Measurements from ENCODE around the gene MAGI2.
"Not testable (repeated sequence)": the region's sequence is repeated elsewhere in the genome, so short reads cannot be mapped to it uniquely, and the experiment has no call there.

Gene MAGI2

GRCh38 chr7:78510580-78511188 is 942.8 kb downstream of the MAGI2 start:
- DNase-seq: no peak

- DNase-seq: not testable (repeated sequence)
Observed at GRCh38 chr7:78503301-78503700, 950.2 kb downstream of the MAGI2 start.

GRCh38 chr7:78501064-78501463 is 952.4 kb downstream of the MAGI2 start:
- DNase-seq: no peak

GRCh38 chr7:78499971-78500370 is 953.5 kb downstream of the MAGI2 start:
- DNase-seq: no peak

- DNase-seq: no peak
Observed at GRCh38 chr7:78499283-78499682, 954.2 kb downstream of the MAGI2 start.

DNA sequence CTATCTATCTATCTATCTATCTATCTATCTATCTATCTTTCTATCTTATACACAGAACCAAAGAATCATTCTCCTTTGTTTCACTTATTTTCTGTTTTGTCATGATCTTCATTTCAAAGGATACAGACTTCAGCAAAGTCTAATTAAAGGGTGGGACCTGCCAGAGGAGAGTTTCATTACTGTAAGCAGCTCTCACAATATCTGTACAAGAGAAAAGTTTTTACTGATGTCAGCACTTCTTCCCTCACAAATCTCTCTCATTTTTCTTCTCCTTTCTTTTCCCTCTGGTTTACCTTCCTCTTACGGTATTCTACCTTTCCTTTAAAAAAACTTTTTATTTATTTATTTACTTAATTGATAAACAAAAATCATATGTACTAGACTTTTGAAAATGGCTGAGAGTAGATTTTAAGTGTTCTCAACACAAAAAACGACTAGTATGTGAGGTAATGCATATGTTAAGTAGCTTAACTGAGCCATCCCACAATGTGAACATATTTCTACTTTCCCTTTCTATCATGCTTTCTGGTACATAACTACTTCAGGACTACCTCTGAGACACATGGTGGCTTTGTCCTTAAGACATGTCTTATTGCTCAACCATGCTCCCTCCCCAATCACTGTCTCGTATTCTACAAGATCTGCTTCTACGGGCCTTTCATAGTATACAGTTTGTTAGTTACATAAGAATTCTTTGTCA is 955.6 kb downstream of the MAGI2 start:
- no peak for DNase-seq

- DNase-seq: no peak
Observed at GRCh38 chr7:78496096-78496630, 957.3 kb downstream of the MAGI2 start.

- no peak for DNase-seq
Observed at GRCh38 chr7:78493401-78493800, 960.1 kb downstream of the MAGI2 start.

DNA sequence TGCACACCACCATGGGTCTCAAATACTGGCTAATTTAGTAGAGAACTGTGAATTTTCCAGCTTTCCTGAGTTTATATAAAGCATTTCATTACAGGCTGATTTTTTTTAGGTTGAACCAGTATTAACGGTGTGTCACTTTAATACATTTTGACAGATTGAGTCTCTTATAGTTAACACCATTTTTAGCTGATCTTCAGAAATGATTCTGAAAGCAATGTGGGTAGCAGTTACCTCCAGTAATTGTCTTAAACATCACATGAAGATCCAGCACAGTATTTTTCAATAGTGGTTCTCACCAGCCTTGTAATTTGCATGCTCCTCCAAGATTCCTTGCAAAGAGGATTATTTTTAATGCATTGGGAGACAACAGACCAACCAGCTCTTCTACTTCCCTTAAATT is 961.3 kb downstream of the MAGI2 start:
- no peak for DNase-seq

GRCh38 chr7:78490524-78490923 is 962.9 kb downstream of the MAGI2 start:
- no peak for DNase-seq

GRCh38 chr7:78489476-78490240 is 963.8 kb downstream of the MAGI2 start:
- no peak for DNase-seq

GRCh38 chr7:78487464-78487863 is 966.0 kb downstream of the MAGI2 start:
- DNase-seq: no peak

GRCh38 chr7:78479348-78479747 is 974.1 kb downstream of the MAGI2 start:
- DNase-seq: no peak

GRCh38 chr7:78476851-78477405 is 976.5 kb downstream of the MAGI2 start:
- no peak for DNase-seq

DNA sequence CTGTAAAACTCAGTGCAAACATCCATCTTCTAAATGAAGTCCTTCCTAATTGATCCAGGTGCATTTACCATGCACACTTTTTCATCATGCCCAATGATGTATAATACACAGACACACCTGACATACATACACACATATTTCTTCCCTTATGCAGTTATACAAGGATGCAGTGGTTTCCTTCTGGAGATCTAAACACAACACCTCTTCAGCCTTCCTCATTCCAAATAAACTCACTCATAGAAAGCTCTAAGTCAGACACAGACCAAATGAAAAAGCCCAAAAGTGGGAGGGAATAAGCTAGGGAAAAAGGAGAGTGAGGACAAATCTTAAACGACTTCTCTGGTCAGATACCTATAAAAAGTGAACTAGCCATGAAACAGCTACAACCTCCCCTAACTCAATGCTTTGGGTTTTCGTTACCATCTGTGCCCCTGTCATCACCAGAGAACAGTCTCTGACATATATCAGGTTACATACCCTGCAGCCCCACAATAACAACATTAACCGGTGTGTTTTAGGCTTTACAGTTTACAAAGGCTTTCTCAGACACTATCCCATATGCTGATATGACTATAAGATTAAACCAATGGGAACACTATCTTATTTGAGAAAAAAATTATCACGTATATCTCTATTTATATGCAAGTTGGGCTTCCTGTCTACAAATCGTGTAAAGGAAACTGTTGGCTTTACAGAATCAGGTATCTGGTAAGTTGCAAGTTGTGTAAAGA is 979.7 kb downstream of the MAGI2 start:
- no peak for DNase-seq

DNA sequence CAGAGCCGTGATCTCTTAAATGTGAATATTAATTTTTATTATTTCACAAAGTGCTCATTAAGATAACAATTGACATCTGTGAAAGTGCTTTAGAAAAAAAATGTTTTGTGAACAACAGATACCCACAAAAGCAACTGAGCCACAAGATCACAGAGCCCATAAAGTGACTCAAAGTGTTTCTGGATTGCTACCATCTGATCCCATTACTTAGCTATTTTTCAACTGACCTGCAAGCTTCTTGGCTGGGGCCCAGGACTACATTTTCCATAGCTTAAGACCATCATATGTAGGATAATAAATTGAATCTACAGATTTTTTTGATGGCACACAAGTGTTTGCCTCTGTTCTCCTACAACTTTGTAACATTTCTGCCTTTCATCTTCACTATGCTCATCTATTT is 980.4 kb downstream of the MAGI2 start:
- no peak for DNase-seq

GRCh38 chr7:78472519-78472918 is 980.9 kb downstream of the MAGI2 start:
- DNase-seq: no peak

DNA sequence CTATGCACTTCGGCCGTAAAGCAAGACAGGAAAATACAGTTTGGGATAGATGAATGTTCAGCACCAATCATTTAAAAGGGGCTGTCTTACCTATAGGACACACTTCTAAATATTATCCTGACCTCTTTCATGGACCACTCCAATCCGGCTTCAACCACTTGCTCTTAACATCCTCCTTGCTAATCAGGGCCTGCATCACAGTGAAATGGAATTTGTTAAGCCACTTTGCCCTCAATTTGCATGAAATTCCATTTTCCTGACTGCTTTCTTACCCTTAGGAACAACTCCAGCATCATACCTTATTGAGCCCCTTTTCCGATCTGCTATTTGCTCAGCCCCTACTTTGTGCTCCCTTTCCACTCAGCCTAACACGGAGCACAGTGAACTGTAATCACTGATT is 987.6 kb downstream of the MAGI2 start:
- no peak for DNase-seq

DNA sequence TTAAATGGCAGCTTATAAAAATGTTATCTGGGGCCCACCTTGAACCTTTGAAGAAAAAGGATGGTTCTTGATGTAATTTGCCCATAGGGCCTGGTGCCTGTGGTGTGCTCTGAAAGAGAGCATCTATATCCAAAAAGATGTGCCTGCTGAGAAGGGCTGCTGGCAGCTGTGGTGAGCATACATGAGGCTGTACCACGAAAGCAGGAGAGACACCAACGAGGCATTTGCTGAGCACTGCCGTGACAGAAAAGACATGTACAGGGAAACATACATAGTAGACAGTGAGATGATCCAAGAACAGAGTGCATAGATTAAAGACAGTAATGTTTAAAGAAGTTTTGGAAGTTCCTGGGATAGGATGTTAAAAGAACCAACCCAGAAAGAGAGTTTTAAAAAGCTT is 990.4 kb downstream of the MAGI2 start:
- DNase-seq: no peak

DNA sequence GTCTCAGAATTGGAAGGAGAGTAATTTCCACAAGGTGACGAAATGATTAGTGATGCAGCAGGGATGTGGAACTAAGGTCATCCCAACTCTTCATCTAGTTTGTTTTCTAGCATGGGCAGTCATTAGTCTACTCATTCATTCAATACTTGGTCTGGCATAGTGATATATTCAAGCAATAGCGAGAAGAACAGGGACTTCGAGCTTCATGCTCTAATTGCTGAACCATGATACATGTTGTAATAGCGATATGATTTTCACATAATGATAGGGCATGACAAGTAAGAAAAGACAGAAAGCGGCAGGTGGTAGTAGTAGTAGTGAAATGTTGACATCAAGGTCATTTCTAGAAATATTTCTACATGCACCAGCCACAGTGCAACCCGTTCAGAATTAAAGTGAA is 1002.8 kb downstream of the MAGI2 start:
- DNase-seq: no peak

DNA sequence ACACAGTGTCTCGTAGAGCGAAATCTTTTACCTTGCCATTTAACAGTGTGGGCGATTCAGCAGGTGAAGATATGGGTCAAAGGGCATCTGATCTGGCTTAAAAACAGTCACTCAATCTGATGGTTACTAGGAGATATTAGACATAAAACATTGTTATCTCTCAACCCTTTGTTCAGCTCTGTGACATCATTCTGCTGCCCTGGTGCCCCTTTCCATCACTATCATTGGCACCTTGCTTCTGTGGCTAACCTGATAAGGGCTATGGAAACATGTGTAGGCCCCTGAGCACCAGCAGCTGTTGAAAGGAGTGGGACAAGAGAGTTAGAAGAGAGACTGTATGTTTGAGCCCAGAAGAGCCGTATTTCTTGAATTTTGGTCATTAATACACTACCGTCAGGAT is 1004.6 kb downstream of the MAGI2 start:
- DNase-seq: no peak

GRCh38 chr7:78444267-78444666 is 1009.2 kb downstream of the MAGI2 start:
- no peak for DNase-seq

GRCh38 chr7:78443811-78444210 is 1009.7 kb downstream of the MAGI2 start:
- DNase-seq: no peak
